HEK293 (cell line): ENCODE data around the gene TSC2.
A peak's percentile ranks its signal among the peaks of the same experiment; 100 is the strongest.

ENCODE experiments used
- CTCF ChIA-PET: fragments of 350-600 bp; formaldehyde crosslinking; extraction: SDS; loops from one replicate; lab custom pipeline; 2021; ENCODE audit warnings: antibody characterized with exemption; lab: Yijun Ruan, JAX
- POLR2A ChIA-PET: fragments of 300-600 bp; formaldehyde crosslinking; extraction: SDS; loops from one replicate; lab custom pipeline; 2020; ENCODE audit warnings: antibody characterized with exemption, inconsistent platforms; lab: Yijun Ruan, JAX
- H3K27ac ChIP-seq: fragments of 200-500 bp; sonication (Bioruptor generic); 2 replicates; pipeline ENCODE4 v1.5.1; 2014; ENCODE audit warnings: low read depth, low read length, control low read depth, inconsistent platforms; ENCODE audit errors: extremely low read depth
- H3K36me3 ChIP-seq, 2 experiments: fragments of 200-500 bp in 1 of 2; sonication (Bioruptor generic) in 1 of 2; 1 replicate in 1 of 2; 2 replicates in 1 of 2; pipeline ENCODE4 v1.5.1; 2014 to 2017; ENCODE audit warnings: inconsistent platforms in 2 of 2, low read length in 2 of 2; ENCODE audit not compliant: control insufficient read depth in 2 of 2, insufficient read depth in 1 of 2
- H3K4me1 ChIP-seq: fragments of 200-500 bp; sonication (Bioruptor generic); 2 replicates; pipeline ENCODE4 v1.5.1; 2014; ENCODE audit warnings: mild to moderate bottlenecking, low read length, inconsistent platforms; ENCODE audit not compliant: control insufficient read depth, insufficient read depth
- H3K4me3 ChIP-seq: 2 replicates; pipeline ENCODE4 v1.5.1; 2011; ENCODE audit warnings: low read depth, mild to moderate bottlenecking, control low read depth, low read length, moderate library complexity
- H3K9me3 ChIP-seq: fragments of 200-500 bp; sonication (Bioruptor generic); 2 replicates; pipeline ENCODE4 v1.5.1; 2014; ENCODE audit warnings: low read depth, low read length, inconsistent platforms; ENCODE audit not compliant: control insufficient read depth, insufficient read depth
- BCL6B ChIP-seq: fragments of 450-650 bp; formaldehyde crosslinking; IDR thresholded peaks from 2 replicates; pipeline ENCODE4 v1.5.1; 2017; ENCODE audit warnings: missing biosample characterization, missing genetic modification characterization
- EGR2 ChIP-seq: fragments of 450-650 bp; formaldehyde crosslinking; IDR thresholded peaks from 2 replicates; pipeline ENCODE4 v1.5.1; 2016; ENCODE audit warnings: low read depth, missing biosample characterization, missing genetic modification characterization
- GLI2 ChIP-seq: fragments of 450-650 bp; formaldehyde crosslinking; IDR thresholded peaks from 2 replicates; pipeline ENCODE4; 2017; ENCODE audit warnings: missing biosample characterization, missing genetic modification characterization, low read depth, borderline replicate concordance
- GLIS1 ChIP-seq: fragments of 450-650 bp; formaldehyde crosslinking; IDR thresholded peaks from 2 replicates; pipeline ENCODE4 v1.5.1; 2016; ENCODE audit warnings: missing biosample characterization, missing genetic modification characterization
- GLIS2 ChIP-seq: fragments of 450-650 bp; formaldehyde crosslinking; IDR thresholded peaks from 2 replicates; pipeline ENCODE4 v1.5.1; 2016; ENCODE audit warnings: missing biosample characterization, missing genetic modification characterization
- KLF16 ChIP-seq: fragments of 450-650 bp; formaldehyde crosslinking; IDR thresholded peaks from 2 replicates; pipeline ENCODE4 v1.5.1; 2017; ENCODE audit warnings: missing biosample characterization, missing genetic modification characterization
- ZBTB10 ChIP-seq: fragments of 450-650 bp; formaldehyde crosslinking; IDR thresholded peaks from 2 replicates; pipeline ENCODE4 v1.5.1; 2016; ENCODE audit warnings: missing biosample characterization, missing genetic modification characterization
- ZBTB21 ChIP-seq: fragments of 450-650 bp; formaldehyde crosslinking; IDR thresholded peaks from 2 replicates; pipeline ENCODE4 v1.5.1; 2017; ENCODE audit warnings: missing biosample characterization, missing genetic modification characterization
- ZIC2 ChIP-seq: fragments of 450-650 bp; formaldehyde crosslinking; IDR thresholded peaks from 2 replicates; pipeline ENCODE4 v1.5.1; 2016; ENCODE audit warnings: missing biosample characterization, missing genetic modification characterization
- ZNF121 ChIP-seq: fragments of 450-650 bp; formaldehyde crosslinking; IDR thresholded peaks from 2 replicates; pipeline ENCODE4 v1.5.1; 2016; ENCODE audit warnings: missing biosample characterization, missing genetic modification characterization
- ZNF221 ChIP-seq: fragments of 450-650 bp; formaldehyde crosslinking; IDR thresholded peaks from 2 replicates; pipeline ENCODE4 v1.5.1; 2017; ENCODE audit warnings: missing biosample characterization, missing genetic modification characterization, borderline replicate concordance
- ZNF266 ChIP-seq: fragments of 450-650 bp; formaldehyde crosslinking; IDR thresholded peaks from 2 replicates; pipeline ENCODE4 v1.5.1; 2016; ENCODE audit warnings: missing biosample characterization, missing genetic modification characterization, low read depth
- ZNF341 ChIP-seq: fragments of 450-650 bp; formaldehyde crosslinking; IDR thresholded peaks from 2 replicates; pipeline ENCODE4; 2016; ENCODE audit warnings: low read depth, missing biosample characterization, missing genetic modification characterization
- ZNF391 ChIP-seq: fragments of 450-650 bp; formaldehyde crosslinking; IDR thresholded peaks from 2 replicates; pipeline ENCODE4 v1.5.1; 2016; ENCODE audit warnings: low read depth, missing biosample characterization, missing genetic modification characterization, borderline replicate concordance
- ZNF596 ChIP-seq: fragments of 450-650 bp; IDR thresholded peaks from 2 replicates; pipeline ENCODE4 v1.5.0; 2018; ENCODE audit warnings: missing biosample characterization, mild to moderate bottlenecking, missing genetic modification characterization, moderate library complexity
- ZNF654 ChIP-seq: fragments of 450-650 bp; formaldehyde crosslinking; IDR thresholded peaks from 2 replicates; pipeline ENCODE4 v1.5.1; 2016; ENCODE audit warnings: low read depth, missing biosample characterization, missing genetic modification characterization
- ZNF777 ChIP-seq: fragments of 450-650 bp; formaldehyde crosslinking; IDR thresholded peaks from 2 replicates; pipeline ENCODE4 v1.5.1; 2017; ENCODE audit warnings: missing biosample characterization, missing genetic modification characterization, borderline replicate concordance

The TSC2 gene

GRCh38 chr16:2037647-2038381, 10.0 kb upstream of the TSC2 start:
- no peak overlapping the region for H3K4me3 ChIP-seq
- ChIA-PET POLR2A (interaction anchor here (1.3 to 2.4 kb wide), 2 partner anchors 10 kb away, joined by 4 to 6 read pairs; partner anchors contain the start of genes NTHL1 and TSC2), CTCF (interaction anchor here (0.7 to 1.0 kb wide), 2 partner anchors 34 to 103 kb away, joined by 3 read pairs; no protein-coding TSS in a partner anchor)
- peaks cover 0 to 12% of the 10 kb centered on the region in 2 experiments; a peak in 2 of 3 replicates for H3K36me3 ChIP-seq
- no peak overlapping the region for H3K27ac ChIP-seq
- H3K9me3 ChIP-seq: no peaks in the 10 kb centered on the region
- H3K4me1 ChIP-seq: peaks cover 4% of the 10 kb centered on the region; the same call in 1 of the 2 replicates
- TF ChIP-seq ZNF596 (tag by site-specific recombination) (peak; percentile 94), EGR2 (tag by site-specific recombination) (no peak), ZNF221 (no peak), GLIS1 (tag by site-specific recombination) (peak; percentile 19; the same call in 1 of the 2 replicates), GLIS2 (no peak), BCL6B (no peak), KLF16 (tag by site-specific recombination) (no peak), GLI2 (tag by site-specific recombination) (no peak), ZIC2 (tag by site-specific recombination) (peak; percentile 89), ZNF266 (tag by site-specific recombination) (no peak), ZBTB21 (no peak), ZNF654 (tag by site-specific recombination) (no peak)

- peaks cover 4% of the 10 kb centered on the region; the same call in 1 of the 2 replicates for H3K4me1 ChIP-seq
- no peak overlapping the region for H3K27ac ChIP-seq
- no peak for TF ChIP-seq ZNF121
- peak; percentile 27; the same call in 1 of the 2 replicates for TF ChIP-seq ZBTB10 (tag by site-specific recombination)
- no peak for TF ChIP-seq ZNF391 (tag by site-specific recombination)
- TF ChIP-seq ZNF341 (tag by site-specific recombination): peak; percentile 77
- TF ChIP-seq GLIS2: peak; percentile 42
- TF ChIP-seq ZNF777 (tag by site-specific recombination): no peak
- no peak overlapping the region for H3K4me3 ChIP-seq
- peaks cover 0 to 19% of the 10 kb centered on the region in 2 experiments; a peak in 2 of 3 replicates for H3K36me3 ChIP-seq
- POLR2A ChIA-PET: interaction anchor here (1.3 to 2.4 kb wide), 2 partner anchors 9 to 11 kb away, joined by 4 to 6 read pairs; partner anchors contain the start of genes NTHL1 and TSC2
- H3K9me3 ChIP-seq: no peaks in the 10 kb centered on the region
- CTCF ChIA-PET: no interaction called here
Observed at GRCh38 chr16:2038382-2039231, 9.2 kb upstream of the TSC2 start.
